Stimulated activated naive CD8-positive, alpha-beta T cell treated with anti-CD3 and anti-CD28 coated beads, Interleukin-15, Interleukin-2, amounts not matched to agents 100 U/mL and 50 U/mL, for 24 hours (primary cell): Measurements from ENCODE around the gene UBE2G2.

Experiments used
- ATAC-seq: fragments of 150-1000 bp; cut with Tn5 transposase; one replicate; pipeline ENCODE4 v1.10.0; 2021
- DNase-seq: peaks from one replicate; pipeline ENCODE4 v3.0.0; 2021

Gene UBE2G2, protein sequence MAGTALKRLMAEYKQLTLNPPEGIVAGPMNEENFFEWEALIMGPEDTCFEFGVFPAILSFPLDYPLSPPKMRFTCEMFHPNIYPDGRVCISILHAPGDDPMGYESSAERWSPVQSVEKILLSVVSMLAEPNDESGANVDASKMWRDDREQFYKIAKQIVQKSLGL

DNA sequence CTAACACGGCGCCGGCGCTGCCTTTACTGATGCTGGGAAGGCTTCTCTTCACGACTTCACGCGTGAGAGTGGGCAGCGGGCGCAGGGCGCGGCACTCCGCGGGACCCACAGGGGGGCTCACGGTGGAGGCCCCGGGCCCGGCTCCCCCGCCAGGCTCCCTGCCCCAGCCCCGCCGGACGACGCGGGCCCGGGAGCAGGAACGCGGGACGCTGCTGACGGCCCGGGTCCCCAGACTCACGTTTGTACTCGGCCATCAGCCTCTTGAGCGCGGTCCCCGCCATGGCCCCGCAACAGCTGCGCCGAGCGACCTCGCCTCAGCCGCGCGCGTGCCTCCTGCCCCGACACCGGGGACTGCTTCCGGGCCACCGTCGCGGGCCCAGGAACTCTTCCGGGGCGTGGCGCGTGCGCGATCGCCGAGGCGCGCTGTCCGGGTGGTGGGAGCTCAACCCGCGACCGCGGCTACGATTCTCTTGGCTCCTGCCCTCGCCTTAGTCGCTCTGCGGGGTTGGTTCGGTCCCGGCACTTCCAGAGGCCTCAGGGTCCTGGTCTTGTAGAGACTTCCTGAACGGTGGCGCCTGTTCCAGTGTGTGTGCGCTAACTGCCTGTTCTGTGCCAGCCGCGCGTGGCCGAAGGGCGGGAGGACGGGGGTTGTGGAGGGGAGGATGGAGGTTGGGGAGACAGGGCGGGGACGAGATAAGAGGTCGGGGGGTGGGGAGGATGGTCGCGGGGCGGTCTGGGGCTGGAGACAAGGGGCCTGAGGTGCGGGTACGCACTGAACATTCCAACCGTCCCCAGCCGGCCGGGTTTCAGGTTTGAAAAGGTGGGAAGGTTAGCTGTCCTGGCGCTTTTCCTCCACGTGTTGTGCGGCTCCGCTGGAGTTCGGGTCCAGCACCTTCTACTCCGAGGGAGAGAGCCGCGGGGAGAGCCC is at the start of gene UBE2G2:
Gene UBE2G2, minus strand, starts transcription at position 353 of the 928 bp plus-strand sequence. Its CDS starts 72 bp downstream, at position 281.
- peak; percentile 90 for DNase-seq
- peak; percentile 99 for ATAC-seq

DNA sequence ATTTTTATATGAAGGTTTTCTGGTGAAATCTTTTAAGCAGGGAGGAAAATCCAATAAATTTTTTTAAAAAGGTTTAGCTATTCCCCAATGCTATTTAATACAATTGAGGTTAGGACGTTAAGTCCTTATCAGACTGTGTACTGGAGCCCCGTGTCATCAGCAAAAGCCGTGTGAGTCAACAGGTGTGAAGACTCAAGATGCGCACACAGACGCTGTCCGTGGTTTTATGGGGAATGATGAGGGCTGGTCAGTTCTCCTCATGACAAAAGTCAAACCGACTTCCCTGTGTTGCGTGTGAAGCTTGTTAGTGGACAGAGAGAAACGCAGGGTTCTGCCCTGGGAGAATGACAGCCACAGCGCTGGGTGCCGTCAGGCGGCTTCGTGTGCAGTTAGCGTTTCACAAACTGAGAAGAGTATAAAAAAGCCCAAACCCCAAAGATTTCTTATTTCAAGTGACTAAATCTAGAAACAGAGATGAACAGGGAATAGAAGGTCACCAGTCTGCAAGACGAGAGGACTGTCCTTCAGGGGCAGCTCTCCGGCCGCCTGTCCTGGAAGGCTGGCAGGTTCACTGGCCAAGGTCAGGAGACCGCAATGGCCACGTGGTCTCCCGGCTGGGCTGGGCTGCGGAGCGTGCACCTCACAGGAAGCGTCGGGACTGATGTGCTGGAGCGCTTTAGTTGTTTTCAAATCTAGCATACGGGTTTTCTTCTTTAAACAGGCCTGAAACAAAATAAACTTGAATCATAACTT is 49.5 kb upstream of the UBE2G2 start:
- ATAC-seq (no peak), DNase-seq (no peak)

DNA sequence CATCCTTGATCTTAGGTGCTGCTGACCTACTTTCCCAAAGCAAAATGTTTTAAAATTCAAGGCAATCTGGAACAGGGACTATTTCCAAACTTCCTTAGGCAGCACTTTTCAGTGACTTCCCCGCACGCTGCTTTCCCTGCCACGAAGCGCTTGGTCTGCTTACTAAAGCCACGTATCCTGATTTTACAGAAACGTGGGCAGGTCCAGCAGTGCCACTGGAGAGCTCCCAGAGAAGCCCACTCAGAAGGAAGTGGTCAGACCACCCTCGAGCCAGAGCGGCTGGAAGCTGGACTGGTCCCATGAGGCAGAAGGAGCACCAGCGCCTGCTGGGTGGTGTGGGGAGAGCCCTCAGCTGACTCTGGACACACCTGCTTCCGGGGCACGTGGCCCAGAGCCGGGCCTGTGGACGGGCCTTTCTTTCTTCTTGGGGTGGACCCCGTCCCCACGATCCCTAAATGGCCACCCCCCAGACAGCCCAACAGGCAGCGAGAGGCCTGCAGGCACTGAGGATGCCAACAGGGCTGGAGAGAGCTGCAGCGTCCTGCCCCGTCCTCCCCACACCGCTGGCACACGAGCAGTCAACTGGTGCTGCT is 48.7 kb upstream of the UBE2G2 start:
- ATAC-seq (no peak), DNase-seq (no peak)

DNA sequence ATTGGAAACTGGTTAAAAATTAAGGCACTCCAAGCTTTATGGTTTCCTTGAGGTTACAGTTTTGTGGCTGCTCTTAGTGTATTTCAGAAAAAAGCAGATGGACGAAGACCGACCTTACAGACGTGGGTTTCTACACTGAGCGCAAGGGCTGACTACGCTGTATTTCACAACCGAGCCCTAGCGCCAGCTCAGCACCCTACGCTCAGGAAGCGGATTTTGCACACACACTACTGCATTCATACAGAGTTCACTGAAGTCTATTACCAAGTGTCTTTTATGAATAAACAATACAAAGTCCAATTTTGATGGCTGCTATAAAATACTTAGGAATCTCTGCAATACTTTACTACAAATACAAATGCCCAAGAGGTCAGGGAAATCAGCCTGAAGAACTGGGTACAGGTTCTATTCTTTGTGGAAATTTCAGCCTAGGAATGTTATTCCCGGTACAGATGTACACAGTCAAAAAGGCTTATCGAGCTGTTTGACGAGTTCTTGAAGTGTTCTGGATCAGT is 48.1 kb upstream of the UBE2G2 start:
- ATAC-seq (no peak), DNase-seq (no peak)

DNA sequence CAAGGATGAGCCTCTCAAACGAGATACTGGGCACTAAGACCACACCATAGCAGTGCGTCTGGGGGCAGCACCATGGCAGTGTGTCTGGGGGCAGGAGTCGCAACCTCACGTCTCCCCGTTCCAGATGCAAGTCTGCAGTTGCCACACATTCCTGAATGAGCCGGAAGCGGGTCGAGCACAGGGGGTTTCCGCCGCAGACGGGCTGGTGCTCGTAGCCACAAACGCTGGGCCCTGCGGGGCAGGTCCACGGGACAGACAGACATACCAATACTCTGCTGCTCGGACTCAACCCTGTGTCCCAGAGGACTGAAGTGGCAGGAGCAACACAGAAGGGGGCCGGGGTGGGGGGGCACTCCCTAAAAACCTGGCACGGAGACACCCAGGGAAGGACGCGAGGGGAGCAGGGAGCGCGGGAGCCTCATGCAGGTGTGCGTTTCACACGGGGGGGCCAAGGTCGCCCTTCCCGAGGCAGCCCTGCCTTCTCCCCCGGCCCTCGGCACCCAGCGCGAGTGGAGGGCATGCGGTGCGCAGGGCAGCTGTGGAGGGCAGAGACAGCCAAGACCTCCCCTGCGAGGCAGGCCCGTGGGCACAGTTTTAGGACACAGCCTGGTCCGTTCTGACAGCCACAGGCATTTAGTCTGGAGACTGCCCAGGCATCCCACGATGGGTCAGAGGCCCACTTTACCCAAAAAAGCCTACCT is 47.4 kb upstream of the UBE2G2 start:
- DNase-seq (no peak), ATAC-seq (no peak)

DNA sequence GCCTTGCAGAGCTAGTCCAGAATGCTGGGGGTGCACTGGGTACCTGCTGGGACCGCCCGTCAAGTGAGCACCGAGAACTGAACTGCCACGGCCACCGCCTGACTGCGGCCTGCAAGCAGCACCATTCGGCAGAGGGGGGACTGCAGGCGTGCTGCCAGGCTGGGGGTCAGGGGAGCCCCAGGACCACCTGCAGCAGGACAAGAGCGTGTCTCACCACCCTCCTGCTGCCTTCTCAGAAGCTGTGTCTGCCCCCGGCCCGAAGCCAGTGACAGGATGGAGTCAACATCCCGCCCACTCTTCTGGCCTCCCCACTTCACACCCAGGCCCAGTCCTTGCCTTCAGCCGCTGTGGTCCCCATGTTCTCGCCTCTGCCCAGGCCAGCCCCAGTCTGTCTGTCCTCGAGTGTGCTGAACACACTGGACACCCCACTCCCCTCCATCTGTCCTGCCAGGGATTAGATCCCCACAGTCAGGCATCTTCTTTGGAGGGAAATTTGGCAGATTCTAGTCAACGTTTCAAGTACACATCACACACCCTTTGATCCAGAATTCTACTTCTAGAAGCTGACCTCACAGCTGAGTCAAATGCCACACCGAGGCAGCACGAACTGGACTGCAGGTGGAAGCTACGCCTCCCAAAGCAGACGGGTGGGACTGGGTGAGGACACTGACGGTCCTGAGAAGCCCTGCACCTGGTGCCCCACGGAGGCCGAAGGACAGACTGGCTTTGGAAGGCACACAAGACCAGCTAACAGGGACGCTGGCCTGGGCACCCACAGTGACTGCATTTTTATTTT is 45.8 kb upstream of the UBE2G2 start:
- DNase-seq (no peak), ATAC-seq (no peak)

DNA sequence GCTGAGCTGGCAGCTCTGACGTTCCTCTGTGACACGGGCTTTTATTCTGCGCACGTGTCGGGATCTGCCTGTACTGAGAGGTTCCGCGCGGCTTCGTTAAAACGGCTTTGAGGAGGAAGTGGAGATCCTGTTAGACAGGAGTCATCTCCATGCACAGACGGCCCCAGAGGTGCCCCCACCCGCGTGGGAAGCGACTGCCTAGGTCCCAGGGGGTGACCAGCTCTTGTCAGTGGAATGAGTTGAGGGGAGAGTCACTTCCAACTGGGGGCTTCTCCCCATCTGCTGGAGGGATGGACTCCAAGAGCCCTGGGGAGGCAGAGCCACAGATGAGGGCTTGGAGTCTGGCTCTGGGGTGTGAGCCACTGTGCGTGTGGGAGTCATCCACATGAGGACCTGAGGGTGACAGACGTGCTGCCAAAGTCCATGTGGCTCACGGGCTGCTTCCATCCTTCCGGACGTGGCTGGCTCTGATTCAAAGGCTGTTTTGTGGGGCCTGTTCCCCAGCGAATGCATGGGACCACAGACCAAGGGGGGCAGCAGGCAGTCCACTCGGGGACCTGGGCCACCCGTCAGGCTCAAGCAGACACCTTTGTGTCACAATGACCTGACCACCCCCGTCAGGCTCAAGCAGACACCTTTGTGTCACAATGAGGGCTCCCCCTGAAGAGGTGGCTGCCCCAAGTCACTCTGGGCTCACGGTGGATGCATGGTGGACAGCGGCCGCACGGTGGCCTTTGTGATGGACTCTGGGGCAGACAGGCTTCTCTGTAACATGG is 45.1 kb upstream of the UBE2G2 start:
- ATAC-seq (peak; percentile 52), DNase-seq (peak; percentile 51)

DNA sequence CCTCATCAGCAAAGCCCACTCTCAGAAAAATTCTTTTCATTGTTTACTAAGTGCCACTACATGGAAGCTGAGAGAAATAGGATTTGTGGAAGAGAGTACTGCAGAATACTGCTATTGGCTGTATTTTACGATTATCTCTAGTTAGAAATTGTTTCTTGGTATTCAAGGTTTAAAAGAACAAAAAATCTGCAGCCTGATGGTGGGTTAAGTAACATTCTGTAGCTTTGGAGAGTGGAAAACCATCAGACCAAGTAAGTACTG is 44.5 kb upstream of the UBE2G2 start:
- no peak for DNase-seq
- ATAC-seq, result no peak

DNA sequence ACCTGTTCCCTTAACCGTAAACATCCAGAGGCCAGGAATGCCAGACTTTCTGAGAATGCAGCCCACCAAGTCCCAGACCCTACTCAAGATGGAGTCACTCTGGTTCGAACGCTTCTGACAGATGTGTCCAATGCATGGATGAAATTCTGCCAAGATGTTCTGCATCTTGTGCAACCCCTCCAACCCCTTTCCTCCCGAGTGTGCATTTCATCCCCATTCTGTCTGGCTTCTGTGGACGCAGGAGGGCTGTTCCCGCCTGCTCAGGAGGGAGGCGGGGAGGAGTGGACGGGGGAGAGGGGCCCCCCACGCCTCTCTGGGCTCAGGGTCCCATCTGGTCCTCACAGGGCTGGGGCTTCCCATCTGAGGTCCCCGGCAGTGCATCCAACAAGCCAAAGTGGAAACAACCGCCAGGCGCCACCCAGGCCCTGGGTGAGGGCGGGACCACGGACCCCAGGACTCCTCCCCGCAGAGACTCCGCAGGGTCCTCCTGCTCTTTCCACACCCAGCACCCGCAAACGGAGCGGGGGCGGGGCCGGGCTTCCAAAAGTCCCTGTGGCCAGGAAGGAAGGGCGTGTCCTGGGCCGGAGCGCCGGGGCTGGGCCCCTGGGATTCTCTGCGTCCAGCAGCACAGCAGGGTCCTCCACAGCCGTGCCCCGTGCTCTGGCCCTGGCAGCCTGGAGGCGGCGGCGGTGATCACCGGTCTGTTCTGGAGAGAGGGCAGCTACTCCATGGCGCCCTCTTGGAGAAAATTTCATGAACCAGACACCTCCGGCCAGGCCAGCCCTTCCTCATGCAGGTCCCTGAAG is 44.0 kb upstream of the UBE2G2 start:
- ATAC-seq, result peak; percentile 85
- DNase-seq, result peak; percentile 78

DNA sequence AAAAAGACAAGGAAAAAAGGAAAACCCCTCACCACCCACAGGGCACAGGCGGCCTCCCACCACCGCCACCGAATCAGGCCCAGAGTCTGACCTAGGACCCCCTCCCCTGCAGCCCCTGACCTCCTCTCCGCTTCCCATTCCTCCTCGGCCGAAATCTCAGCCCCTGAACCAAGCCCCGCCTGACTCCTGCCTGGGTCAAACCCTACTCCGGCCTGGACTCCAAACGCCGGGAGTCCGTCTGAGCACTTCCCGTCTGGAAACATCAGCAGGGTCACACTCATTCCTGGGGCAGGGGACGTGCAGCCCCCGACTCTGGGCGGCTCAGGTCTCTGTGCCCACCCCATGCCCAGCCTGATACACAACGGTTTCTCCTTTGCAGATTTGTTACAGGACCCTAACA is 42.6 kb upstream of the UBE2G2 start:
- DNase-seq (no peak), ATAC-seq (no peak)

DNA sequence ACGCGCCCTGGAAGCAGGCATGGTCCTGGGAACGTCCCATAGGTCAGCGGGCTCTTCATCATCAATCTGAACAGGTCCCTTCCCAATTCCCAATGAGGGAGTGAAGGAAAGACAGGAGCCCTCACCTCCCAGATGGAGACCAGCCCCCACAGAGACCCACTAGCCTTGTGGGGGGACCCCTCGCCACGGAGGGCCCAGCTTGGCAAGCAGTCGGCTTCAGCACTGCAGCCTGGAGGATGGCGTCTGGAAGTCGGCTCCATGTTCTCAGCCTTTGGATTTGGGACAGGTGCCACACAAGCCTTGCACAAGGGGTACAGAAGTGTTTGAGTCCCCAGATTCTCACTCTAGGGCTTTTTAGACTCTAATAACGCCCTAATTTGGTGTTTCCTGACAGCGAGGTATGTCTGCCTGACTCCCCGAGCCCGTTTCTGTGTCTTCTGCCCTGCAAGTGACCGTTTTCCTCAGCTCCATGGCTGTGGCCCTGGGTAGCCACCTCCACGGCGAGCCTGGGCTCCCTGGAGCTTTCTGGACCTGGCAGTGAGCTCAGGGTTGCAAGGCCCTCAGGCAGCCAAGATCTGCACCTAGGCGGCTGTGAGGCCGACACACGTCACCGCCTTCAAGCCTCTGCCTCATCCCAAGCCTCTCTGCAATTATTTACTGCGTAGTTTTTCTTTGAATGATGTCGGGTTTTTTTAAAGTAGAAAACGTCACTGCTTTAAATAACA is 41.3 kb upstream of the UBE2G2 start:
- no peak for ATAC-seq

DNA sequence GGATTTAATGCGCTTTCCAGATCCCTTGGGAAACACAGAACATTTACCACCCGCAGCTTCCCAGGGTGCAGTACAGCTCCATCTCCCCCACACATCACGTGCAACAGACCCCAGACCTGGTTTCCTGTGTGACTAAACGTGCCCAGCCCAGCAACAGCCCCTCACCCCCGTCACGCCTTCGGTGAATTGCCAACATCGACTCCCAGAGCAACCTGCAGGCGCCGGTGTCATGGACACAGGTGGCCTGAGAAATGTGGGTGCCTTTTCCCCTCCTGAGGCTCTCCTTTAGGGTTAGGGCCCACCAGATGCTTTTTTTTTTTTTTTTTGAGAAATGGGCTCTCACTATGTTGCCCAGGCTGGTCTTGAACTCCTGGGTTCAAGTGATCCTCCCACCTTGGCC is 40.5 kb upstream of the UBE2G2 start:
- ATAC-seq, result no peak
- DNase-seq, result no peak

More for the DNA sequence above, 41.3 kb upstream of the UBE2G2 start:
- DNase-seq, result no peak

DNA sequence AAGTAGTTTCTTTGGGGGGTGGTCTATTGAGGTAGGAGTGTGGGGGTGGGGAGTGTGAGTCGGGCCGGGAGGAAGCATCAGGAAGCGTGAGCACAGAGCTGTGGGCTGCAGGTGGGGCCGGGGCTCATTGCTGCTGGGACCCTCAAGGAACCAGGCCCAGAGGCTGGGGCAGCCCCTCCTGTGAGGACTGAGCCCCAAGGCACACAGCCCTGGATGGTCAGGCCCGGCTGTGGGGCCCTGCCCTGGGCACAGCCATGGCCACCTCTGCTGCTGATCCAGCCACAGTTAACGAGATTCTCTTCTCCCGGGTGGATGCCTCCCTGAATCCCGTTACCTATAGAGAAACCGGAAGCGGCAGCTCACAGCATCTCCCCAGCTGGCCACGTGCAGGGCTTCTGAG is 39.2 kb upstream of the UBE2G2 start:
- no peak for ATAC-seq

DNA sequence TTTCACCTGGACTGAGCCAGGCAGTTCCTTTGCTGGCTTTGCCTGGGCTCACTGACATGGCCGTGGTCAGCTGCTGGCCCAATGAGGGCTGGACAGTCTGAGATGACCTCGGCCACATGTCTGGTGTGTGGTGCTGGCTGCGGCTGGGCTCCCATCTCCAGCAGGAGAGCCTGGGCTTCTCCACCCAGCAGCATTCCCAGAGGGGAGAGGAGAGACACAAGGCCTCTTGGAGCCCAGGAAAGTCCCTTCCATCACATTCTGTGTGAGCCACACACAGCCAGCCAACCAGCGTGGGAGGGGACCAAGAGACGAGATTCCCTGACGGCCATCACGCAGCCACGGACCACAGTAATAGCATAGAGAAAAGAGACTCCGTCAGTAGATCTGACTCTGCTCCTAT is 37.3 kb upstream of the UBE2G2 start:
- ATAC-seq (no peak), DNase-seq (no peak)

More for the DNA sequence above, 39.2 kb upstream of the UBE2G2 start:
- DNase-seq, result no peak

DNA sequence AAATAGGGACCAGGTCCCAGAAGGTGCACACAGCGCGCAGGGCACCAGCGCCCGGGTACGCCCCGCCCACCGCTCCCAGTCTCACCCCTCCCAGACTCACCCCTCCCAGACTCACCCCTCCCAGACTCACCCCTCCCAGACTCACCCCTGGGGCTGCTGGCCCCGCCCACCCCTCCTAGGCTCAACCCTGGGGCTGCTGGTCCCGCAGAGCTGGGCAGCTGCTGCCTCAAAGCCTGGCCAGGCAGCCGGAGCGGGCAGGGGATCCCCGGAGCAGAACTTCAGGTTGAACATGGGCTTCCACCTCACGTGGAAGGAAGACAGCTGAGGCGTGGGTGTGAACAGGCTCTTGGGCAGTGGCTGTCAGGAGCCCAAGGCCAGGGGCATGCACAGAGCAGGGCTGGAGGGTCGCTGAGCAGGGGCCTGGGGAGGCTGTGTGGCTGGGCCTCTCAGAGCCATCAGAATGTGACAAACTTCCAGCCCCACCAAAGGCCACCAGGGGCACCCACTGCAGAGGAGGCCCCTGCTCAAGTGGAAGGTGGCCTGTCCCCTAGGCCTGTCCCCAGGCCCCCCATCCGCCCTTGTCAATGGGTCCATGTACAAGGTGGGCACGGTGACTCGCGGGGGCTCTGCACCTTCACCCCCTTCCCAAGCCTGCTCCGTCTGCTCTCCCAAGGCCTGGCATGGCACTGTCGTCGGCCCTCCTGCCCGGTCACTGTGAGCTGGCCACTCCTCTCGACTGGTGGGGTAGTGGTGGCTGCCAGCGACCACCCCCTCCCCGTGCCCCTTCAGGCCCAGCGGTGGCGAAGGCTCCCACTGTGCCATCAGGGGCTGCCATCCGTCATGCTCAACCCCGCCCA is 36.6 kb upstream of the UBE2G2 start:
- no peak for ATAC-seq
- DNase-seq, result no peak

DNA sequence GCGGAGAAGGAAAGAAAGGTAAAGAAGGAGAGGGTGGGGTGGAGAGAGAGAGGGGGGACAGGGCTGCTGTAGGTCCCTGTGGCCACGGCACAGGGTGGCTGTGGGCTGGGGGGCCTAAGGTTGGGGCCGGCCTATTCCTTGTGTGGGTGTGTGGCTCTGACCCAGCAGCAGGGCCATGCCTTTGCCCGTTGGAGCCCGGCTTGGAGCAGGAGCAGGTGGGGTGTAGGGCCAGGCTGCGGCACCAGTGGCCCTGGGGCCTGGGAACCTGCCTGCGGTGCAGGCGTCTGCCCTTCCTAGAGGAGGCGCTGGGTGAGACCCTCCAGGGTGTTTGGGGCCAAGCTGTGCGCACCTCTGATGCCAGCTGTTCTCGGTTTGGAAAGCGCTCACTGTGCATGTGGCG is 35.9 kb upstream of the UBE2G2 start:
- no peak for DNase-seq

DNA sequence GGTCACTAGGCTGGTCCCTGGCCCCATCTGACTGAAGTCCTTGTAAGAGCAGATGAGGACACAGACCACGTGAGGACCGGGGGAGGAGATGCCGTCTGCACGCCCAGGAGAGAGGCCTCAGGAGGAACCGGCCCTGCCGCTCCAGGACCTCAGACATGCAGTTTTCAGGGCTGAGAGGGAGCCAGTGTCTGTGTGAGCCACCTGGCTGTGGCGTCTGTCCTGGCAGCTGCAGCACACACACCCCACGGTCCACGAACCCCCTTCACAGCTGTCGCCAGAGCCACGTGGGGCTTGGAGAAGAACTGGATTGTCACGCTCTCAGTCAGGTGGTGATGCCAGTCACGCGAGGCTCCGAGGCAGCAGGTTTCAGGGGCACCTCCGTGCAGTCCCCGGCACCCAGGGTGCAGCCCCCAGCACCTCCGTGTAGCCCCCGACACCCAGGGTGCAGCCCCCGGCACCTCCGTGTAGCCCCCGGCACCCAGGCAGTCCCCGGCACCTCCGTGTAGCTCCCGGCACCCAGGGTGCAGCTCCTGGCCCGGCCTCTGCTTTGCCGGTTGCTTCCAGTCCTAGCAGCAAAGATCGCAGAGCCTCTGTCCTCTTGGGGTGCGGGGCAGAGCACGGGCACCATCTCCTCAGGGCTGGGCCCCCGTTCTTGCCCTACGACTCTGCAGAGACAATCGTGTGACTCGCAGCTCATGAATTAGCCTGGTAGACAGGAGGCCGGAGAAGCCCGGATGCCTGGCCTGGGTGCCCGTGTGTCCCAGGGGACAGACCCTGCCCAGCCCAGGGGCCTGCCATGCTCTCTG is 35.2 kb upstream of the UBE2G2 start:
- DNase-seq (no peak), ATAC-seq (no peak)

More for the DNA sequence above, 35.9 kb upstream of the UBE2G2 start:
- ATAC-seq, result no peak
